HG02970 (cell line): ENCODE data around the gene AURKAIP1.
"Not testable (repeated sequence)": the region's sequence is repeated elsewhere in the genome, so short reads cannot be mapped to it uniquely, and the experiment has no call there.

Source experiments
- ATAC-seq: cut with Tn5 transposase; IDR thresholded peaks from one replicate; pipeline ENCODE4 v1.9.1; 2021; ENCODE audit warnings: mild to moderate bottlenecking, moderate library complexity, moderate number of reproducible peaks; ENCODE audit not compliant: unreplicated experiment, low FRiP score

The AURKAIP1 gene

GRCh38 chr1:1406821-1407635 is 32.0 kb upstream of the AURKAIP1 start, which contains the start of gene MRPL20:
TSS of gene MRPL20 (minus strand) at chr1:1407293. CDS start at chr1:1407217, 76 bp downstream.
- peak; percentile 87 for ATAC-seq

- no peak for ATAC-seq
Measured at GRCh38 chr1:1406101-1406820, 31.3 kb upstream of the AURKAIP1 start.

GRCh38 chr1:1403653-1404052 is 28.6 kb upstream of the AURKAIP1 start:
- ATAC-seq, result no peak

- not testable (repeated sequence) for ATAC-seq
Measured at GRCh38 chr1:1402901-1403392, 27.9 kb upstream of the AURKAIP1 start.

GRCh38 chr1:1402072-1402900 is 27.3 kb upstream of the AURKAIP1 start:
- ATAC-seq, result no peak

- no peak for ATAC-seq
Measured at GRCh38 chr1:1401457-1402010, 26.5 kb upstream of the AURKAIP1 start.

- ATAC-seq, result no peak
Measured at GRCh38 chr1:1400576-1401456, 25.8 kb upstream of the AURKAIP1 start.

- no peak for ATAC-seq
Measured at GRCh38 chr1:1399872-1400575, 25.0 kb upstream of the AURKAIP1 start.

- ATAC-seq, result peak; percentile 97
Measured at GRCh38 chr1:1399187-1399871, 24.3 kb upstream of the AURKAIP1 start, which contains the start of gene CCNL2. TSS of gene CCNL2 (minus strand) at chr1:1399335. CDS start at chr1:1399306, 29 bp downstream.

GRCh38 chr1:1398677-1399186 is 23.7 kb upstream of the AURKAIP1 start:
- peak; percentile 6 for ATAC-seq

GRCh38 chr1:1397839-1398523 is 23.0 kb upstream of the AURKAIP1 start:
- no peak for ATAC-seq

- ATAC-seq, result no peak
Measured at GRCh38 chr1:1395166-1395565, 20.2 kb upstream of the AURKAIP1 start.

- no peak for ATAC-seq
Measured at GRCh38 chr1:1394116-1394515, 19.1 kb upstream of the AURKAIP1 start.

- ATAC-seq, result no peak
Measured at GRCh38 chr1:1393428-1393827, 18.4 kb upstream of the AURKAIP1 start.

- ATAC-seq, result no peak
Measured at GRCh38 chr1:1393014-1393413, 18.0 kb upstream of the AURKAIP1 start.

GRCh38 chr1:1391225-1391624 is 16.2 kb upstream of the AURKAIP1 start:
- ATAC-seq, result no peak

- ATAC-seq, result no peak
Measured at GRCh38 chr1:1390675-1391074, 15.7 kb upstream of the AURKAIP1 start.
